HL-60 (cell line): ENCODE data around the gene ENOX1.

ENCODE experiments used
- DNase-seq, 2 experiments: peaks; one replicate each; pipeline ENCODE4 v3.0.0-alpha.2; 2010 to 2020; ENCODE audit warnings: low read depth in 1 of 2, low spot score in 1 of 2
- H3K27ac ChIP-seq: fragments of 250-450 bp; sonication (Bioruptor Pico); replicated peaks from 2 replicates; pipeline ENCODE4 v1.5.1; 2020; ENCODE audit warnings: mild to moderate bottlenecking, moderate library complexity
- H3K27me3 ChIP-seq: fragments of 250-450 bp; sonication (Bioruptor Pico); 2 replicates; pipeline ENCODE4 v1.5.1; 2021; ENCODE audit warnings: mild to moderate bottlenecking, moderate library complexity; ENCODE audit not compliant: insufficient read depth, poor library complexity, severe bottlenecking
- H3K4me3 ChIP-seq: replicated peaks from 2 replicates; pipeline ENCODE4 v1.5.1; 2011; ENCODE audit warnings: mild to moderate bottlenecking, control low read depth, low read length; ENCODE audit not compliant: insufficient read depth
- GABPA ChIP-seq: IDR thresholded peaks from 2 replicates; pipeline ENCODE4 v1.6.1; 2012; ENCODE audit warnings: low read depth
- POLR2AphosphoS5 ChIP-seq: IDR thresholded peaks from 2 replicates; pipeline ENCODE4 v1.6.1; 2012; ENCODE audit warnings: low read depth
- REST ChIP-seq: IDR thresholded peaks from 2 replicates; pipeline ENCODE4 v1.6.1; 2012; ENCODE audit warnings: low read depth; ENCODE audit not compliant: insufficient replicate concordance
- SPI1 ChIP-seq: IDR thresholded peaks from 2 replicates; pipeline ENCODE4 v1.6.1; 2012; ENCODE audit warnings: low read depth, mild to moderate bottlenecking, borderline replicate concordance
- TF ChIP-seq, protein P1 (sequence below): IDR thresholded peaks from one replicate; pipeline ENCODE4 v1.5.1; 2011; ENCODE audit warnings: low read length, control low read depth, inconsistent platforms; ENCODE audit not compliant: insufficient read depth

Gene ENOX1

DNA sequence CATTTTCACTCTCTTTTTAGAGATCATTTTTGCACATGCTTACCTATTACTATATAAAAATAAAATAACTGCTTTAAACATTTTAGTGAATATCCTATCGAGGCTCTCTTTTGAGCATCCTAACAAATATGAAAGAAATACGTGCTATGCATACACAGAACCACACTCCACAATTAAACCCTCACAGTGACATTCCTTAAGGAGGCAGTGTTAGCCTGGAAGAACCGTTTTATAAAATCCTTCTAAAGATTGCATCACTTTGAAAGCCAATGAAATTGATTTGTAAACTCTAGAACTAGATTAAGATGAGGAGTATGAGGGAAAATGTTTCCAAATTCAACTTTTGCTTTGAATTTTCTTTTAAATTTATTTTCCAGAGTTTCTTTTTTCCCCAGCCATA is 11.1 kb upstream of the ENOX1 start:
- TF ChIP-seq SPI1 (no peak), POLR2AphosphoS5 (no peak), REST (no peak), GABPA (no peak)
- TF ChIP-seq, protein P1, sequence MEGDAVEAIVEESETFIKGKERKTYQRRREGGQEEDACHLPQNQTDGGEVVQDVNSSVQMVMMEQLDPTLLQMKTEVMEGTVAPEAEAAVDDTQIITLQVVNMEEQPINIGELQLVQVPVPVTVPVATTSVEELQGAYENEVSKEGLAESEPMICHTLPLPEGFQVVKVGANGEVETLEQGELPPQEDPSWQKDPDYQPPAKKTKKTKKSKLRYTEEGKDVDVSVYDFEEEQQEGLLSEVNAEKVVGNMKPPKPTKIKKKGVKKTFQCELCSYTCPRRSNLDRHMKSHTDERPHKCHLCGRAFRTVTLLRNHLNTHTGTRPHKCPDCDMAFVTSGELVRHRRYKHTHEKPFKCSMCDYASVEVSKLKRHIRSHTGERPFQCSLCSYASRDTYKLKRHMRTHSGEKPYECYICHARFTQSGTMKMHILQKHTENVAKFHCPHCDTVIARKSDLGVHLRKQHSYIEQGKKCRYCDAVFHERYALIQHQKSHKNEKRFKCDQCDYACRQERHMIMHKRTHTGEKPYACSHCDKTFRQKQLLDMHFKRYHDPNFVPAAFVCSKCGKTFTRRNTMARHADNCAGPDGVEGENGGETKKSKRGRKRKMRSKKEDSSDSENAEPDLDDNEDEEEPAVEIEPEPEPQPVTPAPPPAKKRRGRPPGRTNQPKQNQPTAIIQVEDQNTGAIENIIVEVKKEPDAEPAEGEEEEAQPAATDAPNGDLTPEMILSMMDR: no peak
- DNase-seq: no peak
- Histone ChIP-seq H3K4me3 (no peak overlapping the region), H3K27ac (no peak overlapping the region), H3K27me3 (peaks cover 9% of the 10 kb centered on the region)

- H3K4me3 ChIP-seq: no peak overlapping the region
- no peak for DNase-seq
- TF ChIP-seq POLR2AphosphoS5 (no peak), SPI1 (no peak)
- no peak overlapping the region for H3K27ac ChIP-seq
- H3K27me3 ChIP-seq: peaks cover 9% of the 10 kb centered on the region
Measured at GRCh38 chr13:43797159-43797558, 10.4 kb upstream of the ENOX1 start.

- peaks cover 22% of the 10 kb centered on the region for H3K27me3 ChIP-seq
- H3K4me3 ChIP-seq: no peak overlapping the region
- TF ChIP-seq SPI1: no peak
- no peak for TF ChIP-seq GABPA
- TF ChIP-seq REST: no peak
- TF ChIP-seq POLR2AphosphoS5: no peak
- TF ChIP-seq, protein P1: no peak
- H3K27ac ChIP-seq: no peak overlapping the region
- no peak for DNase-seq
Measured at GRCh38 chr13:43794416-43794815, 7.6 kb upstream of the ENOX1 start.

DNA sequence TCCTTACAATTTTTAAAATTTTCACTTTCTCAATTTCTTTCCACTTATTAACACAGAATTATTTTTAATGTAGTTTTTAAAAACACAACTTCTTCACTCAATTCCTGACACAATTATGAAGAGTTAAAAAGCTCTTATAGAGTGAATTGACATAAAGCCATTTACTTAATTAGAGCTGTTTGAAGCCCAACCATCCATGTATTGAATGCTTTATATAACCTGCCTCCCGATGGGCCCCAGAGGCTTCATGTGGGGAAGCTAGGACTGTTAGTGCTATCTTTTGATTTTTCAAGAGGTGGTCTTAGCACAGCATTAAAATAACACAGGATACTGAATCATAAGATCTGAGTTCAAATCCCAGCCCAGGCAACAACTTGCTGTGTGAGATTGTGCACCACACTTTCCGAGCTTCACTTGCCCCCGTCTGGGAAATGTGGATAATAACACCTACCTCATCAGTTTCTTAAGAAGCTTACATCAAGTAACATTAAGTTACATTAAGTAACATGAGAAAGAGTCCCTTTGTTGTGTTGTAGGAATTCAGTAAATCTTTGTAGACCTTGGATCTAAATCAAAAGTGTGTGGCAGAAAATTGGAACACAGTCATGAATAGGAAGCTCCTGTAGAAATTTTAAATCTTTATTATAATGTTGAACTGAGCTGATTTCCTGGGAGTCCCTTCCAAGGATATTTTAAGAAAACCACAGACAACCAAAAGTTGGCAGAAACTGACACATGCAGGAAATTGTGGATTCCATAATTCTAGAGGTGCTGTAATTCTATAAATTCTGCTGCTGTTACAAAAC is 5.5 kb upstream of the ENOX1 start:
- no peak for DNase-seq
- no peak for TF ChIP-seq GABPA
- TF ChIP-seq SPI1: no peak
- TF ChIP-seq REST: no peak
- TF ChIP-seq POLR2AphosphoS5: no peak
- TF ChIP-seq, protein P1: no peak
- no peak overlapping the region for H3K27ac ChIP-seq
- no peak overlapping the region for H3K4me3 ChIP-seq
- H3K27me3 ChIP-seq: peaks cover 33% of the 10 kb centered on the region
